Liver (tissue), 9 donors: ENCODE results near the gene OR10A6. TPM values are rescaled to one million over a fixed set of nuclear protein-coding genes. Genes with fewer than 3 reads are reported as not detected.

Experiments used
- DNase-seq: peaks from one replicate; pipeline ENCODE4 v3.0.0-alpha.2; 2017; ENCODE audit warnings: low spot score
- H3K27ac ChIP-seq, 2 donors: one replicate each; pipeline ENCODE4 v1.7.0; 2013; ENCODE audit warnings: inconsistent platforms in 2 of 2, low read length in 2 of 2, control low read depth in 1 of 2, low read depth in 1 of 2, mild to moderate bottlenecking in 1 of 2
- H3K27me3 ChIP-seq, 4 donors: one replicate each; pipeline versions ENCODE4 v1.6.1 to v1.7.0; 2013; ENCODE audit warnings: low read length in 3 of 4, inconsistent platforms in 1 of 4, mild to moderate bottlenecking in 1 of 4, moderate library complexity in 1 of 4; ENCODE audit not compliant: control insufficient read depth in 4 of 4, insufficient read depth in 4 of 4
- H3K36me3 ChIP-seq, 4 donors: one replicate each; pipeline versions ENCODE4 v1.6.1 to v1.7.0; 2013; ENCODE audit warnings: low read length in 3 of 4, mild to moderate bottlenecking in 3 of 4, low read depth in 1 of 4, moderate library complexity in 1 of 4; ENCODE audit not compliant: control insufficient read depth in 4 of 4, insufficient read depth in 3 of 4
- H3K4me1 ChIP-seq, 4 donors: one replicate each; pipeline versions ENCODE4 v1.6.1 to v1.7.0; 2013; ENCODE audit warnings: low read length in 3 of 4, mild to moderate bottlenecking in 3 of 4, moderate library complexity in 1 of 4; ENCODE audit not compliant: control insufficient read depth in 4 of 4, insufficient read depth in 4 of 4
- H3K4me3 ChIP-seq, 3 donors: one replicate each; pipeline versions ENCODE4 v1.6.1 to v1.7.0; 2013; ENCODE audit warnings: low read length in 3 of 3, control low read depth in 1 of 3, low read depth in 1 of 3, mild to moderate bottlenecking in 1 of 3
- H3K9ac ChIP-seq, 2 donors: one replicate each; pipeline ENCODE4 v1.7.0; 2013; ENCODE audit warnings: low read length in 2 of 2, mild to moderate bottlenecking in 2 of 2, moderate library complexity in 2 of 2, control low read depth in 1 of 2, low read depth in 1 of 2
- H3K9me3 ChIP-seq, 4 donors: one replicate each; pipeline versions ENCODE4 v1.6.1 to v1.7.0; 2013; ENCODE audit warnings: low read length in 3 of 4; ENCODE audit not compliant: control insufficient read depth in 4 of 4
- ATF3 ChIP-seq: IDR thresholded peaks from 2 replicates; pipeline ENCODE4 v1.6.1; 2016; ENCODE audit warnings: antibody characterized with exemption
- CTCF ChIP-seq: fragments of 150-350 bp; IDR thresholded peaks from 2 replicates; pipeline ENCODE4 v1.5.1; 2017; ENCODE audit warnings: improper control_type of control experiment, low read depth, low read length; ENCODE audit not compliant: missing input control
- EGR1 ChIP-seq, 2 donors: IDR thresholded peaks; 2 replicates each; pipeline ENCODE4 v1.6.1; 2016 to 2018; ENCODE audit warnings: antibody characterized with exemption in 2 of 2, low read depth in 2 of 2
- FOXA2 ChIP-seq: IDR thresholded peaks from 2 replicates; pipeline ENCODE4 v1.6.1; 2016; ENCODE audit warnings: antibody characterized with exemption
- HNF4A ChIP-seq, 2 donors: conservative IDR thresholded peaks; 2 replicates each; pipeline ENCODE4 v1.6.1; 2016; ENCODE audit warnings: antibody characterized with exemption in 2 of 2, mild to moderate bottlenecking in 2 of 2
- JUND ChIP-seq, 2 donors: IDR thresholded peaks; 2 replicates each; pipeline ENCODE4 v1.6.1; 2016; ENCODE audit warnings: antibody characterized with exemption in 2 of 2
- NR2F2 ChIP-seq: IDR thresholded peaks from 2 replicates; pipeline ENCODE4 v1.6.1; 2016; ENCODE audit warnings: antibody characterized with exemption
- RAD21 ChIP-seq, 2 donors: IDR thresholded peaks; 2 replicates each; pipeline ENCODE4 v1.6.1; 2016; ENCODE audit warnings: antibody characterized with exemption in 2 of 2, mild to moderate bottlenecking in 2 of 2
- REST ChIP-seq: IDR thresholded peaks from 2 replicates; pipeline ENCODE4 v1.6.1; 2016; ENCODE audit warnings: antibody characterized with exemption, mild to moderate bottlenecking
- RXRA ChIP-seq, 2 donors: IDR thresholded peaks; 2 replicates each; pipeline ENCODE4 v1.6.1; 2017 to 2018; ENCODE audit warnings: antibody characterized with exemption in 2 of 2, mild to moderate bottlenecking in 1 of 2
- TAF1 ChIP-seq: conservative IDR thresholded peaks from 2 replicates; pipeline ENCODE4 v1.6.1; 2016; ENCODE audit warnings: antibody characterized with exemption, mild to moderate bottlenecking
- YY1 ChIP-seq: IDR thresholded peaks from 2 replicates; pipeline ENCODE4 v1.6.1; 2016; ENCODE audit warnings: antibody characterized with exemption, mild to moderate bottlenecking
- ZBTB33 ChIP-seq: IDR thresholded peaks from 2 replicates; pipeline ENCODE4 v1.6.1; 2016; ENCODE audit warnings: antibody characterized with exemption
- WGBS: extraction: QIAGEN DNeasy Blood & Tissue Kit; methylation state at CpG from one replicate; pipeline ENCODE4 v1.1.7; 2013; 5-methylcytosine and 5-hydroxymethylcytosine counted together
- polyA plus RNA-seq, 2 donors: library from polyadenylated mRNA; stranded (reverse) in 1 of 2; unstranded in 1 of 2; fragments of 200-250 nt in 1 of 2; fragments of >200 nt in 1 of 2; fragmentation: Nextera tagmentation in 1 of 2; extraction: Ambion mirVana in 1 of 2; gene quantifications; one replicate each; pipeline versions ENCODE4 v1.2.1 to v1.2.3, GENCODE V29; 2013 to 2015
- total RNA-seq, 2 donors: library from RNA; depleted of rRNA; stranded (reverse); fragments of >200 nt; gene quantifications; one replicate each; pipeline ENCODE4 v1.2.3, GENCODE V29; 2014
- donor health status: healthy.
- donor health status: healthy.
- donor health status: healthy.
- donor health status: healthy.
- donor health status: healthy.

OR10A6 gene
- total and polyA plus RNA-seq, 4 donors: not detected

- no peak for TF ChIP-seq EGR1 (IDR thresholded peaks at IDR 0.05; ENCODE audit: low read depth in 2 of 2)
- TF ChIP-seq CTCF: no peak
- TF ChIP-seq FOXA2: no peak
Measured at GRCh38 chr11:7918141-7918540, 12.9 kb downstream of the OR10A6 start (continued).

GRCh38 chr11:7911011-7911410 lies 20.1 kb downstream of the OR10A6 start:
- no peak for DNase-seq
- H3K9ac ChIP-seq: no peak overlapping the region
- no peak for TF ChIP-seq REST
- H3K27ac ChIP-seq: no peak overlapping the region
- no peaks in the 10 kb centered on the region for H3K27me3 ChIP-seq
- H3K4me3 ChIP-seq: no peak overlapping the region
- no peaks in the 10 kb centered on the region for H3K9me3 ChIP-seq
- no peaks in the 10 kb centered on the region for H3K36me3 ChIP-seq
- H3K4me1 ChIP-seq: no peaks in the 10 kb centered on the region

- 32% methylated on average over 2 of the region's 2 CpGs for WGBS
- TF ChIP-seq JUND (IDR thresholded peaks at IDR 0.05) (no peak), ZBTB33 (no peak), FOXA2 (no peak), HNF4A (conservative IDR thresholded peaks at IDR 0.05) (no peak), TAF1 (no peak), RAD21 (IDR thresholded peaks at IDR 0.05) (no peak), REST (no peak), RXRA (IDR thresholded peaks at IDR 0.05) (no peak), YY1 (no peak), NR2F2 (no peak), ATF3 (no peak)
- Histone ChIP-seq H3K27me3 (no peaks in the 10 kb centered on the region), H3K36me3 (no peaks in the 10 kb centered on the region), H3K9ac (no peak overlapping the region), H3K4me3 (no peak overlapping the region), H3K4me1 (no peaks in the 10 kb centered on the region), H3K9me3 (no peaks in the 10 kb centered on the region), H3K27ac (no peak overlapping the region)
- no peak for DNase-seq
Measured at GRCh38 chr11:7910286-7910788, 20.7 kb downstream of the OR10A6 start.
